HL-60 (cell line): ENCODE measurements around the gene ATP8B4.

Experiments used
- POLR2AphosphoS5 ChIP-seq: IDR thresholded peaks from 2 replicates; pipeline ENCODE4 v1.6.1; 2012; ENCODE audit warnings: low read depth
- TF ChIP-seq, protein P1 (sequence below): IDR thresholded peaks from 2 replicates; pipeline ENCODE4 v1.6.1; 2012; ENCODE audit warnings: low read depth; ENCODE audit not compliant: insufficient replicate concordance
- TF ChIP-seq, protein P2 (sequence below): IDR thresholded peaks from one replicate; pipeline ENCODE4 v1.5.1; 2011; ENCODE audit warnings: low read length, control low read depth, inconsistent platforms; ENCODE audit not compliant: insufficient read depth

DNA sequence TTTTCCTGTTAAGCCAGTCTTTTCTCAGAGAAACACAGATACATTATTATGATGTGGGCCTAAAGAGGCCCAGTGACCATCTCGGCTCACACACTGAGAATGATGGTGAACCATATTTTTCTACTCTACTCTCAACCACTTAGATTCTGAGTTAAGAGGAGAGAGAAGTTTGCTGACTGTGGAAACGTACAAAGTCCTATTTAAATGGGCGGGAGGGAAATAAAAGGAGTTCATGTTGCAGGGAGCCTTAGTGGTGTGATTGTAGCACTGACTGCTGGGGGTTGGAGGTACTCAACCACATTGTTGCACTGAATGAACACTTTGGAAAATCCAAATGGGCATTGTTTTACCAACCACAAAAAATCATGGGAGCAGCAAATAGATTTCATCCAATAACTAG, 51.0 kb downstream of the ATP8B4 start:
- TF ChIP-seq, protein P1, sequence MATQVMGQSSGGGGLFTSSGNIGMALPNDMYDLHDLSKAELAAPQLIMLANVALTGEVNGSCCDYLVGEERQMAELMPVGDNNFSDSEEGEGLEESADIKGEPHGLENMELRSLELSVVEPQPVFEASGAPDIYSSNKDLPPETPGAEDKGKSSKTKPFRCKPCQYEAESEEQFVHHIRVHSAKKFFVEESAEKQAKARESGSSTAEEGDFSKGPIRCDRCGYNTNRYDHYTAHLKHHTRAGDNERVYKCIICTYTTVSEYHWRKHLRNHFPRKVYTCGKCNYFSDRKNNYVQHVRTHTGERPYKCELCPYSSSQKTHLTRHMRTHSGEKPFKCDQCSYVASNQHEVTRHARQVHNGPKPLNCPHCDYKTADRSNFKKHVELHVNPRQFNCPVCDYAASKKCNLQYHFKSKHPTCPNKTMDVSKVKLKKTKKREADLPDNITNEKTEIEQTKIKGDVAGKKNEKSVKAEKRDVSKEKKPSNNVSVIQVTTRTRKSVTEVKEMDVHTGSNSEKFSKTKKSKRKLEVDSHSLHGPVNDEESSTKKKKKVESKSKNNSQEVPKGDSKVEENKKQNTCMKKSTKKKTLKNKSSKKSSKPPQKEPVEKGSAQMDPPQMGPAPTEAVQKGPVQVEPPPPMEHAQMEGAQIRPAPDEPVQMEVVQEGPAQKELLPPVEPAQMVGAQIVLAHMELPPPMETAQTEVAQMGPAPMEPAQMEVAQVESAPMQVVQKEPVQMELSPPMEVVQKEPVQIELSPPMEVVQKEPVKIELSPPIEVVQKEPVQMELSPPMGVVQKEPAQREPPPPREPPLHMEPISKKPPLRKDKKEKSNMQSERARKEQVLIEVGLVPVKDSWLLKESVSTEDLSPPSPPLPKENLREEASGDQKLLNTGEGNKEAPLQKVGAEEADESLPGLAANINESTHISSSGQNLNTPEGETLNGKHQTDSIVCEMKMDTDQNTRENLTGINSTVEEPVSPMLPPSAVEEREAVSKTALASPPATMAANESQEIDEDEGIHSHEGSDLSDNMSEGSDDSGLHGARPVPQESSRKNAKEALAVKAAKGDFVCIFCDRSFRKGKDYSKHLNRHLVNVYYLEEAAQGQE, result no peak
- TF ChIP-seq, protein P2, sequence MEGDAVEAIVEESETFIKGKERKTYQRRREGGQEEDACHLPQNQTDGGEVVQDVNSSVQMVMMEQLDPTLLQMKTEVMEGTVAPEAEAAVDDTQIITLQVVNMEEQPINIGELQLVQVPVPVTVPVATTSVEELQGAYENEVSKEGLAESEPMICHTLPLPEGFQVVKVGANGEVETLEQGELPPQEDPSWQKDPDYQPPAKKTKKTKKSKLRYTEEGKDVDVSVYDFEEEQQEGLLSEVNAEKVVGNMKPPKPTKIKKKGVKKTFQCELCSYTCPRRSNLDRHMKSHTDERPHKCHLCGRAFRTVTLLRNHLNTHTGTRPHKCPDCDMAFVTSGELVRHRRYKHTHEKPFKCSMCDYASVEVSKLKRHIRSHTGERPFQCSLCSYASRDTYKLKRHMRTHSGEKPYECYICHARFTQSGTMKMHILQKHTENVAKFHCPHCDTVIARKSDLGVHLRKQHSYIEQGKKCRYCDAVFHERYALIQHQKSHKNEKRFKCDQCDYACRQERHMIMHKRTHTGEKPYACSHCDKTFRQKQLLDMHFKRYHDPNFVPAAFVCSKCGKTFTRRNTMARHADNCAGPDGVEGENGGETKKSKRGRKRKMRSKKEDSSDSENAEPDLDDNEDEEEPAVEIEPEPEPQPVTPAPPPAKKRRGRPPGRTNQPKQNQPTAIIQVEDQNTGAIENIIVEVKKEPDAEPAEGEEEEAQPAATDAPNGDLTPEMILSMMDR, result no peak
- no peak for TF ChIP-seq POLR2AphosphoS5
